Right lobe of liver (tissue), 4 donors: Measurements from ENCODE around the gene POLR3B.

Experiments
- POLR2A ChIP-seq: fragments of 450-650 bp; IDR thresholded peaks from one replicate; pipeline ENCODE4 v1.6.1; 2017; ENCODE audit warnings: antibody characterized with exemption, mild to moderate bottlenecking
- TF ChIP-seq, protein P1 (sequence below), 4 donors: fragments of 200-600 bp in 3 of 4; fragments of 450-650 bp in 1 of 4; IDR thresholded peaks; one replicate each; pipeline versions ENCODE4 v1.5.1 to v1.8.0; 2016 to 2022; ENCODE audit warnings: antibody characterized with exemption in 4 of 4, mild to moderate bottlenecking in 2 of 4
- donor health status: DM: no; HTN: no; CAD: no.
- donor health status: DM: no; HTN: no; CAD: no.
- donor health status: DM: no; HTN: yes; CAD: no.

DNA sequence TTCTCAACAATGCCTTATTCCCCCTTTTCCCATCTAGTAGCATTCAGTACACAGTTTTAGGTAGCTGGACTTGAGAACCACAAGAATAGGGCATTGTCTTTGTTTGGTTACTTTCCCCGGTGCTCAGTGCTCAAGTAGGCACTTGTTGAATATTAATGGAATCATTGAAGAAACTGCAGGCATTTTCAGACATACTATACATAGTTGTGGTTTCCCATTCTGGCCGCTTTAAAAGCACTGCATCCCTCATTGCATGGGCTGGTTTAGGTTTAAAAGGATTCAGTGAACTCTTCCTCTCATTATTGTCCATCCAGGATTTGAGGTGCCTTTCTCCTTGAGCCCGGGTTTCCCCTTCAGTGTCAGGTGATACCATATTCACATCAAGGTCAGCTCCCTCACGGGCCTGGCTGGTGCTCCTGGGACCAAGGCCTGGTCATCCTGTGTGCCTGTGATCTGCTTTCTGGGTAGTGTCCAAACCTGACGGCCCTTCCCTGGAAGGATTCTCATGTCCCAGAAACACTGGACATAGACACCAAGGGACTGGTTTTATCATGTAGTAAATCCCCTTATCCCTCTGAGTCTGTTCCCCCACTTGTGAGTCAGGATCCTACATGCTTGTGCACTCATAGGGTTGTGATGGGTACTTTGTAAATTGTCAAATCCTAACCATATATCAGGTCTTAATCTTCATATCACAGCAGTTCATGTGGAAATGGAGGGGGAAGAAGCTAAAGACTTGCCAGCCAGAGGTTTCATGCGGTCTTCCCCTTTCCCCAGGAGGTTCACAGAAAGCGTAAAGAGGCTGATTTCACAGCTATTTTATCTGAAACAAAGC, 47.7 kb upstream of the POLR3B start:
- TF ChIP-seq, protein P1, sequence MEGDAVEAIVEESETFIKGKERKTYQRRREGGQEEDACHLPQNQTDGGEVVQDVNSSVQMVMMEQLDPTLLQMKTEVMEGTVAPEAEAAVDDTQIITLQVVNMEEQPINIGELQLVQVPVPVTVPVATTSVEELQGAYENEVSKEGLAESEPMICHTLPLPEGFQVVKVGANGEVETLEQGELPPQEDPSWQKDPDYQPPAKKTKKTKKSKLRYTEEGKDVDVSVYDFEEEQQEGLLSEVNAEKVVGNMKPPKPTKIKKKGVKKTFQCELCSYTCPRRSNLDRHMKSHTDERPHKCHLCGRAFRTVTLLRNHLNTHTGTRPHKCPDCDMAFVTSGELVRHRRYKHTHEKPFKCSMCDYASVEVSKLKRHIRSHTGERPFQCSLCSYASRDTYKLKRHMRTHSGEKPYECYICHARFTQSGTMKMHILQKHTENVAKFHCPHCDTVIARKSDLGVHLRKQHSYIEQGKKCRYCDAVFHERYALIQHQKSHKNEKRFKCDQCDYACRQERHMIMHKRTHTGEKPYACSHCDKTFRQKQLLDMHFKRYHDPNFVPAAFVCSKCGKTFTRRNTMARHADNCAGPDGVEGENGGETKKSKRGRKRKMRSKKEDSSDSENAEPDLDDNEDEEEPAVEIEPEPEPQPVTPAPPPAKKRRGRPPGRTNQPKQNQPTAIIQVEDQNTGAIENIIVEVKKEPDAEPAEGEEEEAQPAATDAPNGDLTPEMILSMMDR (IDR thresholded peaks at IDR 0.05) = no peak
- TF ChIP-seq POLR2A = no peak
